Activated naive CD4-positive, alpha-beta T cell treated with anti-CD3 and anti-CD28 coated beads for 36 hours (primary cell): ENCODE measurements around the gene TMEM132D. TPM values are rescaled to one million over a fixed set of nuclear protein-coding genes. Genes with fewer than 3 reads are reported as not detected.
A peak's percentile ranks its signal among the peaks of the same experiment; 100 is the strongest.
"Not testable (repeated sequence)": the region's sequence is repeated elsewhere in the genome, so short reads cannot be mapped to it uniquely, and the experiment has no call there.

Source experiments
- CTCF ChIA-PET: fragments of 350-600 bp; sonication (Branson Sonifier 250); formaldehyde crosslinking; loops from one replicate; lab custom pipeline; 2021; ENCODE audit warnings: antibody characterized with exemption; lab: Charles Lee
- DNase-seq: peaks from one replicate; pipeline ENCODE4 v3.0.0-alpha.2; 2020
- H3K27ac Mint-ChIP-seq: one replicate; pipeline ENCODE4 v1.8.0; 2021; ENCODE audit warnings: mild to moderate bottlenecking, mixed read lengths
- H3K27me3 Mint-ChIP-seq: one replicate; pipeline ENCODE4 v1.8.0; 2021; ENCODE audit warnings: low read depth, mixed read lengths
- H3K36me3 Mint-ChIP-seq: one replicate; pipeline ENCODE4 v1.8.0; 2021; ENCODE audit warnings: low read depth, mixed read lengths
- H3K4me1 Mint-ChIP-seq: one replicate; pipeline ENCODE4 v1.8.0; 2021; ENCODE audit warnings: low read depth, mixed read lengths
- H3K4me3 Mint-ChIP-seq: one replicate; pipeline ENCODE4 v1.8.0; 2021; ENCODE audit warnings: mild to moderate bottlenecking, moderate library complexity, mixed read lengths
- H3K9me3 Mint-ChIP-seq: one replicate; pipeline ENCODE4 v1.8.0; 2021; ENCODE audit warnings: mixed read lengths
- intact Hi-C: fragments of 100-400 bp; cut with micrococcal nuclease; formaldehyde crosslinking; loops from one replicate; pipeline ENCODE4 v1.15.1; 2023
- total RNA-seq, 2 experiments: library from RNA; stranded (reverse); gene quantifications; one replicate each; pipeline ENCODE4 v1.2.3, GENCODE V29; 2021

The TMEM132D gene
- total RNA-seq, 2 experiments from 2014 or later = not detected

DNA sequence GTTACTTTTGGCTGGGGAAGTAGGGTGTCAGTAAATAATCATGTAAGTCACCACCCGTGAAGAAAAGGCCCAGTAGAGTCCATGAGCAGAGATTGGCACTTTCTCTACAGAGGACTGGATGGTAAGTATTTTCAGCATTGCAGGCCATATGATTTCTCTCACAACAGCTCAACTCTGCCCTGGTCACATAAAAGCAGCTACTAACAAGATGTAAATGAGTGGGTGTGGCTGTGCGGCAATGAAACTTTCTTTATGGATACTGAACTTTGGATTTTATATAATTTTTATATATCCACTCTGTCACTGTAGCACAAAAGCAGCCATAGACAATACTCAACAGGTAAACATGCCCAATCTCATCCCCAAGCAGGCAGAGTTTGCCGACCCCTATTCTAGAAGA lies 706.9 kb downstream of the TMEM132D start:
- H3K4me1 Mint-ChIP-seq = no peaks in the 10 kb centered on the region
- no peak overlapping the region for H3K4me3 Mint-ChIP-seq
- intact Hi-C loops = no loop called here
- DNase-seq = no peak
- peaks cover 17% of the 10 kb centered on the region for H3K9me3 Mint-ChIP-seq
- CTCF ChIA-PET = no interaction called here
- H3K27ac Mint-ChIP-seq = no peak overlapping the region
- H3K27me3 Mint-ChIP-seq = no peaks in the 10 kb centered on the region
- H3K36me3 Mint-ChIP-seq = no peaks in the 10 kb centered on the region

DNA sequence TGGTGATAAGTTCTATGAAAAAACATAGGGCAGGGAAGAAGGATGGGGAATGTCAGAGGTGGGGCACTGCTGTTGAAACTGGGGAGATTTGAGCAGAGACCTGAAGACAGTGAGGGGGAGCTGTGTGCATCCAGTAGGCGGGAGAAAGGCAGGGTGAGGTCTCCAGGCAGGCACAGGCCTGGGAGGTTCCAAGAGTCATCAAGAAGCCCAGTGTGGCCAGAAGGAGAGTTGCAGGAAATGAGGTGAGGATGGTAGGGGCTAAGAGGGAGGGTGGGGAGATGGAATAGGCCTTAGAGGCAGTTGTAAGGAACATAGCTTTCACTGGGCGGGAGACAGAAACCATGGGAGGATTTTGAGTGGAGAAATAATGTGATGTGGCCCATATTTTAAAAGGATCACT lies 708.7 kb downstream of the TMEM132D start:
- CTCF ChIA-PET = no interaction called here
- Mint-ChIP-seq H3K36me3 (no peaks in the 10 kb centered on the region), H3K4me1 (no peaks in the 10 kb centered on the region), H3K9me3 (peaks cover 16% of the 10 kb centered on the region), H3K4me3 (no peak overlapping the region), H3K27ac (no peak overlapping the region), H3K27me3 (no peaks in the 10 kb centered on the region)
- DNase-seq = no peak
- intact Hi-C loops = no loop called here

DNA sequence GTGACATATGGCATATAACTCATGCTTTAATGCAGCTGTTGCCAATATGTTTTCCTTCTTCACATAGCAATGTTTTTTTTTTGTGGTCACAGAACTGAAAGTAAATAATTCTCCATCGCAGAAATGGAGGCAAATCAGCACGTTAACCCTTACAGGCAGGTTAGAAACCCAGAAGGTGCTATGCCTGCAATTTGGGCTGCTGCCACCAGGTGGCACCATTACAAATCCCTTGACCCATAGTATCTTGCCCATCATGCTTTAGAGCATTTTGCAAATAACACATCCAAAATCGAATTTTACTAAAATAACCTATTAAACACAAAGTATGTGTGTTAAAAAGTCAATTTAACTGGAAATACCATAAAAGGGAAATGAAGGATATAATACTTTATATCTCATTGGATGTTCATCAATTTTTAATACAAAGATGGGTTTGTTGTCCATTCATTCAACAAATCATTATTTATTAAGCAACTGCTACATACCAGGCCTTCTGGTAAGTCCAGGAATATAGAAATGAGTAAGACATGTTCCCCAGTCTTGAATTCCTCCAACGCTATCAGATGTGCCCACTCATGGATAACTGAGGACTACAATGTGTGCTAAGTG lies 710.5 kb downstream of the TMEM132D start:
- peak; percentile 29 for DNase-seq
- H3K36me3 Mint-ChIP-seq = no peaks in the 10 kb centered on the region
- peaks cover 13% of the 10 kb centered on the region for H3K9me3 Mint-ChIP-seq
- no peaks in the 10 kb centered on the region for H3K4me1 Mint-ChIP-seq
- no peak overlapping the region for H3K4me3 Mint-ChIP-seq
- intact Hi-C loops = loop anchor here (2.0 kb wide), 1 partner anchor 821 kb away; no protein-coding TSS in a partner anchor
- H3K27me3 Mint-ChIP-seq = peaks cover 8% of the 10 kb centered on the region
- H3K27ac Mint-ChIP-seq = no peak overlapping the region
- CTCF ChIA-PET = interaction anchor here (0.6 to 1.8 kb wide), 6 partner anchors 9 to 821 kb away, joined by 3 to 4 read pairs (median 4); no protein-coding TSS in a partner anchor

DNA sequence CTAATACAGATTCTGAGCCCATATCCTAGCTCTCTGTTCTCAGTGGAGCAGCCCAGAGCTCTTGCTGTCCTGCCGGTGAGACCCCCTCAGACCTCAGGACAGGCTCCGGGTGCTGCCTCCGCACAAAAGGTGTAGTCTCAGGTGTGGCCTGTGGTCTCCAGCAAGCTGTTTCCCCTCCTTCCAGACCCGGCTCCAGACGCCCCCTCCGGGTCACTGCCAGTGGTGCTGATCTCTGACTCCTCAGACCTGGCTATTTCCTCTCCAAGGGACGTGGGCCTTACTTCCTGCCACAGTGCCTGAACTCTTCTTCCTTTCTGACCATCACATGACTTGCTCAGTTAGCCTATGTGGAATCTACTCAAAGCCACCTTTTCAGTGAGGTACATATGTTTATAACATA lies 713.0 kb downstream of the TMEM132D start:
- DNase-seq = no peak
- Mint-ChIP-seq H3K27ac (no peak overlapping the region), H3K27me3 (peaks cover 9% of the 10 kb centered on the region), H3K4me1 (no peaks in the 10 kb centered on the region), H3K4me3 (no peak overlapping the region), H3K36me3 (no peaks in the 10 kb centered on the region), H3K9me3 (peaks cover 17% of the 10 kb centered on the region)
- intact Hi-C loops = no loop called here
- CTCF ChIA-PET = interaction anchor here (0.9 to 1.0 kb wide), 2 partner anchors 27 to 822 kb away, joined by 3 read pairs; no protein-coding TSS in a partner anchor

DNA sequence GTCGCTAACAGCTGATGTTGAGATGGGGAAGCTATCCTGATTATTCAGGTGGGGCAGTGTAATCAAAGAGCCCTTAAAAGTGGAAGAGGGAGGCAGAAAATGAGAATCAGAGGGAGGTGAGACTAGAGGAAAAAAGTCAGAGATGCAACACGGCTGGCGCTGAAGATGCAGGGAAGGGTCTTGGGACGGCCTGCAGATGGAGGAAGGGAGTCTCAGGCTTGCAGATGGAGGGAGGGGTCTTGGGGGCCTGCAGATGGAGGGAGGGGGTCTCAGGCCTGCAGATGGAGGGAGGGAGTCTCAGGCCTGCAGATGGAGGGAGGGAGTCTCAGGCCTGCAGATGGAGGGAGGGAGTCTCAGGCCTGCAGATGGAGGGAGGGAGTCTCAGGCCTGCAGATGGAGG lies 713.9 kb downstream of the TMEM132D start:
- H3K27ac Mint-ChIP-seq, CTCF ChIA-PET, DNase-seq, intact Hi-C loops, H3K36me3 Mint-ChIP-seq, H3K27me3 Mint-ChIP-seq, H3K4me1 Mint-ChIP-seq, H3K4me3 Mint-ChIP-seq: not testable (repeated sequence)
- peaks cover 13% of the 10 kb centered on the region for H3K9me3 Mint-ChIP-seq

DNA sequence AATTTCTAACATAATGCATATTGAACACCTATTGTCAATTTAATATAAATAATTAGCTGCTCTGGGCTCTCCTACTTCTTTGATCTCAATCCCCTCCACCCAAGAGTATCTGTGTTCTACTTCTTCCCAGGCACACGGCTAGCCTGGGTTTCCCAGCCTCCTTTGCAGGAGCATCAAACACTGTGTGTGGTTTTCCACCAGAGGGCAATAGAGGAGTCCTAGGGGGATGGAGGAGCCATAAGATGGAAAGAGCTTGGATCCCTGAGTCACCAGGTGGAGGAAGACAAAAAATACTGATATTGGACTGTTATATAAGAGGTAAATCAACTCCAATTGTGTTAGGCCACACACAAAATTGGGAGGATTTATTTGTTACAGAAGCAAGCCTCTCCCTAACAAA lies 716.9 kb downstream of the TMEM132D start:
- no peak overlapping the region for H3K4me3 Mint-ChIP-seq
- DNase-seq = no peak
- no peak overlapping the region for H3K27ac Mint-ChIP-seq
- no peaks in the 10 kb centered on the region for H3K4me1 Mint-ChIP-seq
- CTCF ChIA-PET = no interaction called here
- peaks cover 7% of the 10 kb centered on the region for H3K9me3 Mint-ChIP-seq
- no peaks in the 10 kb centered on the region for H3K36me3 Mint-ChIP-seq
- peaks cover 9% of the 10 kb centered on the region for H3K27me3 Mint-ChIP-seq
- intact Hi-C loops = no loop called here

DNA sequence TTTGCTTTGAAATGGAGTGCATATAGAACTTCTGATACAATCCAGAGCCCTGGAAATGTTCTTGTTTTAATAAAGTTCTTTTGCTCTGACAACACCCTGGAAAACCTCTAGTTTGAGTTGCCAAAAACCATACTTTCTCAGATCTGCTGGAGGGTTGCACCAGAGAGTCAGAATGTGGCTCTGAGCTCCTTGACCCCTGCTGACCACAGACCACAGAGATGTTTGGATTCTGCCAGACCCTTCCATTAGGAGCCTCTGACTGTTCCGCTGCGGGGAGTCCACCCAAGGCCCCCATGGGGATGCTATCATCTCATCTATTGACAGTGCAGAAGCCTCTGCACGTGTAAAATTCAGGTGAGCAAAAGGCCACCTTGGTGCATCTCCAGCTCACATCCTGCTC lies 718.0 kb downstream of the TMEM132D start:
- H3K27ac Mint-ChIP-seq = no peak overlapping the region
- intact Hi-C loops = no loop called here
- no peak for DNase-seq
- peaks cover 9% of the 10 kb centered on the region for H3K27me3 Mint-ChIP-seq
- CTCF ChIA-PET = interaction anchor here (0.7 kb wide), 1 partner anchor 846 kb away, joined by 3 read pairs; no protein-coding TSS in a partner anchor
- H3K36me3 Mint-ChIP-seq = no peaks in the 10 kb centered on the region
- H3K4me3 Mint-ChIP-seq = no peak overlapping the region
- H3K9me3 Mint-ChIP-seq = peaks cover 7% of the 10 kb centered on the region
- H3K4me1 Mint-ChIP-seq = no peaks in the 10 kb centered on the region

DNA sequence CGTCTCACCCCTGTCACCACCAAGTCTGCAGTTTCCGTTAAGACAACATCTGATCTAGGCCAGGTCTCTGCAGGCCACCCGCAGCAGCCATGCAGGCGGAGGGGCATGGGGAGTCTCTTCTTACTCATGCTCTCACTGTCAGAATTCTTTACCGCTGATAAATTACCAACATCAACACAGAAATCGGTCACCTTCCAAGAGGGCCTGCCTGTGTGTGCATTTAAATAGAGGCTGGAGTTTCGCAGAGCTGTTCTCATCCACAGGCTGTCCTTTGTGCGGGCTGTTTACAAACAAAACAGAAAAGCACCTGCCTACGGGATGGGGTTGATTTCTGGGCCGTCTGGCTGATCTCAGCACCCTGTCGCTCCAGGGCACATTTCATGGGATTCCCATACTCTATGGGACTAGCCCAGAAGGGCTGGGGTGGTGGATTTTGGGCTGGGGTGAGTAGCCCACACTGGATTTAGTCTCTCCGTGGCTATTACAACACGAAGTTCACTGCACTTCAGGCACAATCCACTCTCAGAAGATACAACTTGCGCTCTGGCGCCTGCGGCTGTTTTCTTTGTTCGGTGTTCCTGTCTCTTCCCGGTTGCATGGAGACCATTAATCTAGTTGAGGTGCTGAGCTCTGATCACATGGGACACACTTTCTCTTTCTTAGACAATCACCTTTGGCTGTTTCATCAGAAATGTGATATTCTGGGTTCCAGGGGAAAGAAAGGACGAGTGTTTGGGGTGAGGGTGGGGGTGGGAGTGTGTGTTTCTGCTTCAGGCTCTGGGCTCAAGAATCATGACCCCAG lies 719.5 kb downstream of the TMEM132D start:
- Mint-ChIP-seq H3K4me3 (no peak overlapping the region), H3K36me3 (no peaks in the 10 kb centered on the region), H3K4me1 (no peaks in the 10 kb centered on the region), H3K27me3 (peaks cover 5% of the 10 kb centered on the region), H3K9me3 (peaks cover 7% of the 10 kb centered on the region), H3K27ac (no peak overlapping the region)
- CTCF ChIA-PET = interaction anchor here (1.3 kb wide), 1 partner anchor 10 kb away, joined by 4 read pairs; no protein-coding TSS in a partner anchor
- no peak for DNase-seq
- intact Hi-C loops = no loop called here

DNA sequence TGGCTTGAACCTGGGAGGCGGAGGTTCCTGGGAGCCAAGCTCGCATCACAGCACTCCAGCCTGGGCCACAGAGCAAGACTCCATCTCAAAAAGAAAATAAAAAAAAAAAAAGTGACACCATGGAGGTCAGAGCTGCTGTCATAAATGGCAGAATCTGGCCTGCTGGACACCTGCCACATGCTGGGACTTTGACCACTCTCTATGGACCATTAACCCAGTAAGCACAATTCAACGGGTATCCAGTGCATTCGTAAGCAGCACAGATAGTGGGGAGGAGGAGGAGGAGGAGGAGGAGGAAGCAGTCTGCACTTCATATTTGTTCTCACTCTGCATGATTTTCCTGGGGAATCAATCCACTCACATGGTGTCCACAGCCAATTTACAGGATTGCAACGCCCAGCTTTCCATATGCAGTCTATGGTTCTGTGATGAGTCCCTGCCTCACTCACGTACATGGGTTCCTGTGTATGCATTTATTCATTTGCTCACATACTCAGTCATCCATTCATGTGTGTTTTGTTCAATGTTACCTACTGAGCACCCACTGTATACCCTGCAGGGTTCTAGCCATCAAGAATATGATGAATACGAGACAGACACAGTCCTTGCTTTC lies 723.8 kb downstream of the TMEM132D start:
- no peaks in the 10 kb centered on the region for H3K4me1 Mint-ChIP-seq
- H3K27ac Mint-ChIP-seq = no peak overlapping the region
- peaks cover 2% of the 10 kb centered on the region for H3K27me3 Mint-ChIP-seq
- peaks cover 2% of the 10 kb centered on the region for H3K9me3 Mint-ChIP-seq
- no peaks in the 10 kb centered on the region for H3K36me3 Mint-ChIP-seq
- CTCF ChIA-PET = no interaction called here
- no peak overlapping the region for H3K4me3 Mint-ChIP-seq
- intact Hi-C loops = no loop called here
- no peak for DNase-seq

DNA sequence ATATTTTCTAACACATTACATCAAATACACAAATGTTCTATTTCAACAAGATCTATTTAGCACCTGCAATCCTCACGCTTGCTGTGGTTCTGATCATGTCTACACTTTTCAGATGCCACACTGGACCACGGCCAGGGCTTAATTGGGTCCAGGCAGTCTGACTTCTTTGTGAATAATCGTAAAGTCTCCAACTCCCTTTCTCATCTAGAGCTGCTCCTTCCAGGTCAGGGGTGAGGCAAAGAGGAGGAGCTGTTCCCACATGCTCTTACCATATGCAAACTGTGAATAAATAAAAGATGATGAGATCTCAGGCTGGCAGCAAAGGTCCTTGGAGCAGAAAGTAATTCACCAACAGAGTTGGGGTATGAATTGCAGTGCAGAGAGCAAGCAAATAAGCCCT lies 733.9 kb downstream of the TMEM132D start:
- CTCF ChIA-PET = no interaction called here
- H3K4me1 Mint-ChIP-seq = no peaks in the 10 kb centered on the region
- intact Hi-C loops = no loop called here
- H3K4me3 Mint-ChIP-seq = no peak overlapping the region
- no peak overlapping the region for H3K27ac Mint-ChIP-seq
- H3K9me3 Mint-ChIP-seq = peaks cover 8% of the 10 kb centered on the region
- no peak for DNase-seq
- H3K36me3 Mint-ChIP-seq = no peaks in the 10 kb centered on the region
- no peaks in the 10 kb centered on the region for H3K27me3 Mint-ChIP-seq

DNA sequence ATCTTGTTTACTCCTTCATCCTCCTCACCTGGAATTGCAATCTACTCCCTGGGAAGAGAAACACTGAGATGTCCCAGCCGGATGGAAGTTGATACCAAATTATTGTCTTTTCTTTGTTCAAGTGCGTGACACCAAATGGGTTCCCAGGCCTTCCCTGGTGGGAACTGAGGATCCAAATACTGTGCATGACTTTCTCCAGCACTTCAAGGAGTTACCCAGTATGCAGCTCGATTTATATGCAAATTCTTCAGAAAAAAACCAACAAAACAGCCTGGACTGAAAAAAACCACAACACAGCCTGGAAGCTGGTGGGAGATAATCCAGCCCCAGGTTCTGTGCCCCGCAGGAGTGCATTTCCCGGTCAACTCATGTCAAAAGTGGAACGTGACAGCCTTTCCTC lies 740.0 kb downstream of the TMEM132D start:
- Mint-ChIP-seq H3K4me1 (no peaks in the 10 kb centered on the region), H3K36me3 (no peaks in the 10 kb centered on the region), H3K27ac (no peak overlapping the region), H3K9me3 (peaks cover 5% of the 10 kb centered on the region), H3K4me3 (no peak overlapping the region), H3K27me3 (no peaks in the 10 kb centered on the region)
- intact Hi-C loops = no loop called here
- CTCF ChIA-PET = no interaction called here
- no peak for DNase-seq

DNA sequence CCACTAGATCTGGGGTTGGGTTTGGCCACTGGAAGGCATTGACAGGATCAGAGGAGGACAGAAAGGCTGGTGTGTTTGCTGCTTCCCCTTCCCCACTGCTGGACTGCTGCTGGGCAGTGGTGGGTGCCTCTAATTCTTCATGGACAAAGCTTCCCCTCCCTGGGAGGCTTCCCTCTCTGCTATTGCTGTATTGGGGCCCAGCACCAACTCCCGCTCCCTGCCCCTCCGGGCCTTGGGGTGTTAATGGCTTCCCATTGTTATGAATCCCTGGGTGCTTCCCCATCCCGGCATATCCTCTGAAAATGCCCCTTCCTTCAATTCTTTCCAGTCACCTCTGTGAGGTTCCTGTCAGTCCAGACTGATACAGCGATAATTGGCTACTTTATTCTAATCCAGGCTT lies 740.4 kb downstream of the TMEM132D start:
- Mint-ChIP-seq H3K27me3 (no peaks in the 10 kb centered on the region), H3K27ac (no peak overlapping the region), H3K4me1 (no peaks in the 10 kb centered on the region), H3K4me3 (no peak overlapping the region), H3K9me3 (peaks cover 5% of the 10 kb centered on the region), H3K36me3 (no peaks in the 10 kb centered on the region)
- CTCF ChIA-PET = no interaction called here
- DNase-seq = no peak
- intact Hi-C loops = no loop called here
